Adipocyte (in vitro differentiated cells): ENCODE measurements around the gene WNT1.
A peak's percentile ranks its signal among the peaks of the same experiment; 100 is the strongest.

Experiments
- DNase-seq: peaks from one replicate; pipeline ENCODE4 v3.0.0-alpha.2; 2015; ENCODE audit warnings: low read depth
- H3K27me3 ChIP-seq: replicated peaks from 2 replicates; pipeline ENCODE4 v1.7.0; 2013; ENCODE audit warnings: mild to moderate bottlenecking, low read length, moderate library complexity; ENCODE audit not compliant: control insufficient read depth, insufficient read depth
- H3K36me3 ChIP-seq: 2 replicates; pipeline ENCODE4 v1.7.0; 2013; ENCODE audit warnings: low read length, mild to moderate bottlenecking, moderate library complexity; ENCODE audit not compliant: control insufficient read depth, insufficient read depth, severe bottlenecking
- H3K4me1 ChIP-seq: 2 replicates; pipeline ENCODE4 v1.7.0; 2013; ENCODE audit warnings: mild to moderate bottlenecking, low read length, moderate library complexity; ENCODE audit not compliant: control insufficient read depth, insufficient read depth
- H3K4me3 ChIP-seq: 2 replicates; pipeline ENCODE4 v1.7.0; 2013; ENCODE audit warnings: mild to moderate bottlenecking, low read length, moderate library complexity
- H3K9ac ChIP-seq: 2 replicates; pipeline ENCODE4 v1.7.0; 2013; ENCODE audit warnings: mild to moderate bottlenecking, low read length, moderate library complexity
- H3K9me3 ChIP-seq: 2 replicates; pipeline ENCODE4 v1.7.0; 2013; ENCODE audit warnings: mild to moderate bottlenecking, low read length, moderate library complexity; ENCODE audit not compliant: control insufficient read depth

WNT1 gene

GRCh38 chr12:48973531-48973930, 4.6 kb upstream of the WNT1 start:
- H3K4me1 ChIP-seq = peaks cover 12% of the 10 kb centered on the region
- no peak overlapping the region for H3K4me3 ChIP-seq
- no peak for DNase-seq
- H3K36me3 ChIP-seq = no peaks in the 10 kb centered on the region
- H3K9me3 ChIP-seq = no peaks in the 10 kb centered on the region
- H3K27me3 ChIP-seq = peaks cover 64% of the 10 kb centered on the region
- H3K9ac ChIP-seq = no peak overlapping the region

GRCh38 chr12:48973941-48974673, 4.0 kb upstream of the WNT1 start:
- H3K9me3 ChIP-seq = no peaks in the 10 kb centered on the region
- peaks cover 64% of the 10 kb centered on the region for H3K27me3 ChIP-seq
- peaks cover 18% of the 10 kb centered on the region for H3K4me1 ChIP-seq
- DNase-seq = no peak
- no peak overlapping the region for H3K4me3 ChIP-seq
- H3K9ac ChIP-seq = no peak overlapping the region
- no peaks in the 10 kb centered on the region for H3K36me3 ChIP-seq

- H3K9ac ChIP-seq = no peak overlapping the region
- no peak overlapping the region for H3K4me3 ChIP-seq
- H3K27me3 ChIP-seq = peaks cover 68% of the 10 kb centered on the region
- peaks cover 33% of the 10 kb centered on the region for H3K4me1 ChIP-seq
- H3K36me3 ChIP-seq = no peaks in the 10 kb centered on the region
- DNase-seq = peak; percentile 83
- H3K9me3 ChIP-seq = no peaks in the 10 kb centered on the region
Observed at GRCh38 chr12:48977290-48978281, 536 bp upstream of the WNT1 start.

- H3K4me3 ChIP-seq = peak overlapping the region; percentile 59
Observed at GRCh38 chr12:48978741-48979601, 849 bp downstream of the WNT1 start.

GRCh38 chr12:48979602-48980388, 1.7 kb downstream of the WNT1 start:
- H3K4me3 ChIP-seq = peak overlapping the region; percentile 59

More at GRCh38 chr12:48978741-48979601, 849 bp downstream of the WNT1 start:
- no peak overlapping the region for H3K9ac ChIP-seq
- peaks cover 23% of the 10 kb centered on the region for H3K4me1 ChIP-seq
- DNase-seq = no peak
- H3K9me3 ChIP-seq = no peaks in the 10 kb centered on the region
- no peaks in the 10 kb centered on the region for H3K36me3 ChIP-seq
- peaks cover 74% of the 10 kb centered on the region for H3K27me3 ChIP-seq

GRCh38 chr12:48980389-48980952, 2.3 kb downstream of the WNT1 start:
- Histone ChIP-seq H3K4me3 (no peak overlapping the region), H3K36me3 (no peaks in the 10 kb centered on the region), H3K9me3 (no peaks in the 10 kb centered on the region), H3K9ac (no peak overlapping the region), H3K27me3 (peaks cover 84% of the 10 kb centered on the region), H3K4me1 (peaks cover 23% of the 10 kb centered on the region)
- DNase-seq = no peak

More at GRCh38 chr12:48979602-48980388, 1.7 kb downstream of the WNT1 start:
- Histone ChIP-seq H3K9me3 (no peaks in the 10 kb centered on the region), H3K9ac (no peak overlapping the region), H3K36me3 (no peaks in the 10 kb centered on the region), H3K27me3 (peaks cover 81% of the 10 kb centered on the region), H3K4me1 (peaks cover 23% of the 10 kb centered on the region)
- no peak for DNase-seq

GRCh38 chr12:48980953-48981756, 3.0 kb downstream of the WNT1 start:
- Histone ChIP-seq H3K9me3 (no peaks in the 10 kb centered on the region), H3K4me3 (no peak overlapping the region), H3K36me3 (no peaks in the 10 kb centered on the region), H3K27me3 (peaks cover 84% of the 10 kb centered on the region), H3K4me1 (peaks cover 23% of the 10 kb centered on the region), H3K9ac (no peak overlapping the region)
- peak; percentile 47 for DNase-seq

GRCh38 chr12:48981757-48982157, 3.6 kb downstream of the WNT1 start:
- peaks cover 87% of the 10 kb centered on the region for H3K27me3 ChIP-seq
- no peak overlapping the region for H3K4me3 ChIP-seq
- no peak for DNase-seq
- no peaks in the 10 kb centered on the region for H3K9me3 ChIP-seq
- H3K9ac ChIP-seq = no peak overlapping the region
- H3K36me3 ChIP-seq = no peaks in the 10 kb centered on the region
- H3K4me1 ChIP-seq = peaks cover 23% of the 10 kb centered on the region

GRCh38 chr12:48982397-48983080, 4.4 kb downstream of the WNT1 start:
- no peak overlapping the region for H3K9ac ChIP-seq
- H3K36me3 ChIP-seq = no peaks in the 10 kb centered on the region
- no peaks in the 10 kb centered on the region for H3K9me3 ChIP-seq
- peaks cover 23% of the 10 kb centered on the region for H3K4me1 ChIP-seq
- H3K27me3 ChIP-seq = peaks cover 87% of the 10 kb centered on the region
- DNase-seq = no peak
- H3K4me3 ChIP-seq = no peak overlapping the region
